ENCODE results near the gene FAM9C.
A peak's percentile ranks its signal among the peaks of the same experiment; 100 is the strongest.
"Not testable (repeated sequence)": the region's sequence is repeated elsewhere in the genome, so short reads cannot be mapped to it uniquely, and the experiment has no call there.

The FAM9C gene

GRCh38 chrX:13044441-13044840, at the start of gene FAM9C:
FAM9C (minus strand) TSS chrX:13044620; CDS start chrX:13043789, 831 bp downstream.
- DNase-seq = no peak

- DNase-seq = peak; percentile 57
Measured at GRCh38 chrX:13093529-13094140, 49.2 kb upstream of the FAM9C start.

GRCh38 chrX:13092455-13092941, 48.1 kb upstream of the FAM9C start:
- peak; percentile 91 for DNase-seq

DNA sequence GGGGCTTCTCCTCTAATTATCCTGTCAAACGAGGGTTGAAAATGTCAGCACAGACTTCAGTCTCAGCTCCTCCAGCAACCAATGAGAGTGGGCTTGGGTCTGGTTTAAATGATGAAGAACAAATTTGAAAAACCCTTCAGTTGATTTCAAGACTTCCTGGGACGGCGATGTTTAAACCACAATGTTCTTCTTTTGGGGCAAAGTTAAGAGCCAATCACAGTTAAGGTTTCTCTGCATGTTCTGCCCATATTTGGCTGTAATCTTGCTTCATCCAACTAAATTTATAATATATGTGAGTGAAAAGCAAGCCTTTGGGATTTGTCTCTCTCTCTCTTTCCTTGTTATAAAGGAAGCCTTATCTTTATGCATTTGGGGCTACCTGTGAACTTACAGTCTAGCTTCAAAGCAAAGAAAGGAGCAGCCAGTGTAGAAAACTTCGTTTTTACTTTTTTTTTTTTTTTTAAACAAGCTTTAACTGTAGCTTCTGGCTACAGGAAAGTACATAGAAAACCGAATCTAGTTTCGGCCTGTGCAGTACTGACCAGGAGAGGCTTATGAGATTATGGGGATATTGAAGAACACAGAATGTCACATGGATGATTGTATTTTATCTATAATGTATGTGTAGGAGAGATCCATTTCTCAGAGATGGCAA, 46.8 kb upstream of the FAM9C start:
- DNase-seq = peak; percentile 75

- DNase-seq = peak; percentile 52
Measured at GRCh38 chrX:13090339-13091110, 46.1 kb upstream of the FAM9C start.

GRCh38 chrX:13090027-13090338, 45.6 kb upstream of the FAM9C start:
- DNase-seq = no peak

DNA sequence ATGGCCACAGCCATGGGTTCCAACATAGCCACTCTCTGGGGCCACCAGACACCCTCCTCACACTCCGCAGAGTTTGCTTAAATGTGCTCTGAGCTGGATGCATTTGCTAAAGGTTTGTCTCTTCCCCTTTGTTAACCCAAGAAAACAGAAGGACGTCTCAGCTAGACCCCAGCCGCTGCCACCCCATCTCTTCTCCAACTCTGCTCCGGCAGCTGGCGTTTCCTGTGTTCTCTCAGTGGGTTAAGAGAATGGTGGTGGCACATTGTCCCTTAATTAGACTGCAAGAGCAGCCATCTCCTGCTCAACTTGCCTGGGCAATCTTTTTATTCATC, 43.7 kb upstream of the FAM9C start:
- DNase-seq = peak; percentile 39

- DNase-seq = peak; percentile 91
Measured at GRCh38 chrX:13087322-13088155, 43.1 kb upstream of the FAM9C start.

GRCh38 chrX:13086793-13087321, 42.4 kb upstream of the FAM9C start:
- not testable (repeated sequence) for DNase-seq

DNA sequence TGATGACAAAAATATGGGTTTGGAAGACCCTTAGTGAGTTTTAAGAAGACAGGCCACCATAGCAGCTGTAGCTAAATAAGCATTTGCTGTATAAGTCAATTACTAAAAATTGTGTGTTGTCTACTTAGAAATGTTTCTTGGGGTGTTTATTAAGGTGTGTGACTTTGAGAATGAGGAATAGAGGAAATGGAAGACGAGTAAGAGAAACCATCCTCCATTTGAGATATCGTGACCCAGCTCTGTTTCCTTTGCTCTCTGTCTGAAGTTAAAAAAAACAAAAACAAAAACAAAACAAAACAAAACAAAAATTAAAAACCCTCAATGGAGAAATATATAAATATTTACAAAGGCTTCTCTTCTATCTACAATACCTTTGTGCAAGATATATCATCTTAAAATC, 41.7 kb upstream of the FAM9C start:
- DNase-seq = no peak

GRCh38 chrX:13085526-13085925, 41.1 kb upstream of the FAM9C start:
- DNase-seq = peak; percentile 66

DNA sequence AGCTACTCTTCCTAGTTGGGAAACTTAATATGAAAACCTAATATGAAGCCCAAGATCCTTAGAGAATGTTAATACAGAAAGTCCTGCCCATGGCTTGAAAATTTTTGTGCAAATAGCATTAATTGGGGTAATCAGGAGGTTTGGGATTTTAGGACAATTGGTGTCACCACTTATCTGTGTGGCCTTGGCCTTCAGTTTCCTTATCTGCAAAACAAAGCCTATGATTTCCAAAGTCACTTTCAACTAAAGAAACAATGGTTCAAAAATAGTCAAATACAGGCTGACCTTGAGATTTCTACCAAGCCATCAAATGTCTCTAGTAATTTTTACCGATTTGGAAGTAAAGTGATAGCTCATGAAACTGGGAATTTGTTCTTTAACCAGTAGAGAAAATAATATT, 40.2 kb upstream of the FAM9C start:
- DNase-seq = no peak

GRCh38 chrX:13083755-13084326, 39.4 kb upstream of the FAM9C start:
- not testable (repeated sequence) for DNase-seq

GRCh38 chrX:13082206-13083065, 38.0 kb upstream of the FAM9C start:
- peak; percentile 50 for DNase-seq

GRCh38 chrX:13081395-13082205, 37.2 kb upstream of the FAM9C start:
- DNase-seq = peak; percentile 53

DNA sequence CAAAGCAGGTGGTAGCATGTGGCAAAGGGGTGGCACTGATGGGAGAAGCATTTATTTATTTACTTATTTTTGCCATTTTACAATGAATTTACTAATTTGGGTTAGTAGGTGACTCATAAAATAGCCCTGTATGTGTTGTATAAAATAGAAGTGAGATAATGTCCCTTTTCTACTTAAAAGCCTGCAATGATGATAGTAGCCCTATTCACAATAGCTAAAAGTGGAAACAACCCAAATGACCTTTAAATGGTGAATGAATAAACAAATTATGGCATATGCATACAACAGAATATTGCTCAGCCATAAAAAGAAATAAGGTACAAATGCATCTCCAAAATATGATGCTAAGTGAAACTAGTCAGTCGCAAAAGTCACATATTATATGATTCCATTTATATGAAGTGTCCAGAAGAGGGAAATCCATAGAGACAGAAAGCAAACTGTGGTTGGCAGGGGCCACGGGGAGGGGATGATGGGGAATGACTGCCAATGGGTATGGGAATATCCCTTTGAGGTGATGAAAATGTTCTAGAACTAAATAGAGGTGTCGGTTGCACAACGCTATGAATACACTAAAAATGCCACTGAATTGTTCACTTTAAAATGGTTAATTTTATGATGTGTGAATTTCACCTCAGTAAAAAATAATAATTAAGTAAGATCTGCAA, 35.8 kb upstream of the FAM9C start:
- DNase-seq = no peak

DNA sequence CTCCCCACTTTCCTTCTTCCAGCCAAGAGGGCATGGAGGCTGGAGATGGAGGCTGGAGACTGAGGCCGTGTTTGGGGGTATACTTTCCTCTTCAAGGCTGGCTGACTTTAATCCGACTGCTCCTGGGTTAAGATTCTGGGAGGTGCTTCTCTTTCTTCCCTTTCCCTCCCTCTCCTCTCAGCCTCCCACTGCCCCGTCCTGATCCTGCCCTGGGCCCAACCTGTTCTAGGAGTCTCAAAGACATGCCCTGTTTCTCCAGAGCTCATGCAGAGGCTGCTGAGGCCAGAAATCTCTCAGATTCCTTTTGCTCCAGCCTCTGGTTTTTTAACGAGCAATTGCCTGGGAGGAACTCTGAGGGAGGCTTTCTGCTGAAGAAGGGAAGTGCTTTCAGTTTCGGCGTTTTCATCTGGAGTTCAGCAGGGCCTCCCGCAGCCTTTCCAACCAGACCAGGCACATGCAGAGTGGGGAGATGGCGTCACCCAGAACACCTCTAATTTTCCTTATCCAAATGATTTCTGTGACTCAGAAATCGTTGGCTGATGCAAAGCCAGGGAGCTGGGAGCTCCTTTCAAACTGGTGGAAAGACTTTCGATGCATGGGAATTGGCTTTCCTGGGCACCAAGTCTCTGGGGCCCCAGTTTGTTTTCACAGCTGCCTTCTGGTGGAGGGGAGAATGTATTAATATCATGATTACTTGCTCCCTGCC, 34.5 kb upstream of the FAM9C start:
- peak; percentile 28 for DNase-seq

DNA sequence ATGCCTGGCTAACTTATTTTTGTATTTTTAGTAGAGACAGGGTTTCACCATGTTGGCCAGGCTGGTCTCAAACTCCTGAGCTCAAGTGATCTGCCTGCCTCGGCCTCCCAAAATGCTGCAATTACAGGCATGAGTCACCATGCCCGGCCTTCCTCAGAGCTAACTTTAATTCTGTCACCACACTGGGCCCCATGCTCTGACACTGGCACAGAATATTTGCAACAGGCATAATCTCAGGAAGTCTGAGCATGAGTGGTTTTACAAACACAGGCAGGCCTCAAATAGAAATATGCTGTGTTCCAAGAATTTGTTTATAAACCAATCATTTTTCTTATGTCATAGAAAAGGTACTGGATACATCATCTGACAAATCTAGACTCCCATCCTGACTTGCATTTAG, 32.7 kb upstream of the FAM9C start:
- peak; percentile 37 for DNase-seq

DNA sequence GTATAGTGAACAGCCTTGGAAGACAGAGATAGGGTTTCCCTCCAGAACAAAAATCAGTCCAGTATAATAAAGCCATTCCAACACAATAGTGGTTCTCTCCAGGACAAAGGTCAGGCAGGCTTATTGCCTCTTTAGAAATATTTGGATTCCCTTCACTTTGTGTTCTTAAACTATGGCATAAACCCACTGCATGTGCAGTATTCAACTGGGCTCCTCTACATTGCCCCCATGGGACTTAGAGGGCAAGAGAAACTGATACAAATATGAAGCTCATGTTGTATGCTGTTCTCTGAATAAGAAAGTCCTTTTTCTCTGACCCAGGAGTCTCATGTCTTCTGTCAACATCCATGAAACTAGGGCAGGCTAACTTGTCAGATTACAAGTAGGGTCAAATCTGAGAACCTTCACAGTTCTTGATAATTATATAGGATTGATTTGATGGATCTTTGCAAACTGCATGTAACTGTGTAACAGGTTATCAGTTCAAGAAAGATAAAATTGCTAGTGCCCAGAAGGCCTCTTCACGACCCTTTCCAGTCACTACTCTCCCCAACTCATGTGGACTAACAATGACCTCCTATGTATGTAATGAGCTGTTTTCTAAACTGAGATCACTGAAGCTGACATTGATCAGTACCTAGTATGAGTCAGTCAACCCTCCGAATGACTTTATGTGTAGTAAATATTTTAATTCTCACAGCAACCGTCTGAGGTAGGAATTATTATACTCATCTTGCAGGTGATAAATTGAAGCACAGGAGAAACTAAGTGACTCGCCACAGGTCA, 31.9 kb upstream of the FAM9C start:
- no peak for DNase-seq
